NT2/D1 (cell line): ENCODE results near the gene AADACL4.

ENCODE experiments used
- YY1 ChIP-seq: IDR thresholded peaks from 2 replicates; pipeline ENCODE4 v1.6.1; 2011; ENCODE audit not compliant: insufficient read length, insufficient read depth
- ZNF274 ChIP-seq: IDR thresholded peaks from 2 replicates; pipeline ENCODE4 v1.6.1; 2011; ENCODE audit warnings: mild to moderate bottlenecking, low read depth, low read length

- TF ChIP-seq YY1 (no peak), ZNF274 (no peak)
Measured at GRCh38 chr1:12607263-12607662, 36.6 kb upstream of the AADACL4 start.
